K562 (cell line): Measurements from ENCODE around the gene DZIP1. TPM values are rescaled to one million over a fixed set of nuclear protein-coding genes. Genes with fewer than 3 reads are reported as not detected.

Experiments used
- ATF7 ChIP-seq: fragments of 450-650 bp; IDR thresholded peaks from 2 replicates; pipeline ENCODE4 v1.7.1; 2014; ENCODE audit warnings: mild to moderate bottlenecking, moderate library complexity
- CREB3L1 ChIP-seq: fragments of 450-650 bp; IDR thresholded peaks from 2 replicates; pipeline ENCODE4 v1.6.1; 2014; ENCODE audit warnings: low read depth, mild to moderate bottlenecking, moderate library complexity, borderline replicate concordance
- E2F8 ChIP-seq: fragments of 450-650 bp; IDR thresholded peaks from 2 replicates; pipeline ENCODE4 v1.7.1; 2018; ENCODE audit warnings: mild to moderate bottlenecking, low read depth; ENCODE audit not compliant: partially characterized antibody
- FUS ChIP-seq: fragments of 200-400 bp; formaldehyde crosslinking; optimal IDR thresholded peaks from 2 replicates; pipeline ENCODE3; 2017; ENCODE audit warnings: low read depth, low read length
- HES1 ChIP-seq: fragments of 450-650 bp; IDR thresholded peaks from 2 replicates; pipeline ENCODE4 v1.6.1; 2016; ENCODE audit warnings: low read depth, mild to moderate bottlenecking, moderate library complexity
- HMGN3 ChIP-seq: IDR thresholded peaks from 2 replicates; pipeline ENCODE4 v1.6.1; 2011; ENCODE audit warnings: borderline replicate concordance, low read depth, mild to moderate bottlenecking, mixed read lengths, low read length; ENCODE audit not compliant: insufficient read length; ENCODE audit errors: extremely low read depth
- HSF4 ChIP-seq: fragments of 250-450 bp; sonication (Bioruptor Pico); IDR thresholded peaks from 2 replicates; pipeline ENCODE4 v2.1.2; 2022; ENCODE audit warnings: mild to moderate bottlenecking, moderate library complexity, borderline replicate concordance
- IFI16 ChIP-seq: fragments of 250-450 bp; sonication (Bioruptor Pico); IDR thresholded peaks from 2 replicates; pipeline ENCODE4 v2.1.2; 2022; ENCODE audit warnings: mild to moderate bottlenecking, inconsistent platforms
- PCBP1 ChIP-seq: fragments of 200-400 bp; formaldehyde crosslinking; IDR thresholded peaks from 2 replicates; pipeline ENCODE4 v1.6.1; 2018; ENCODE audit warnings: mild to moderate bottlenecking, low read depth, low read length; ENCODE audit not compliant: poor library complexity, severe bottlenecking
- PKNOX1 ChIP-seq: fragments of 450-650 bp; IDR thresholded peaks from 2 replicates; pipeline ENCODE4 v1.6.1; 2016
- POLR2H ChIP-seq: IDR thresholded peaks from 2 replicates; pipeline ENCODE4 v1.6.1; 2016; ENCODE audit warnings: missing genetic modification characterization, low read depth, mild to moderate bottlenecking, control low read depth, missing compliant biosample characterization, moderate library complexity
- PRPF4 ChIP-seq: fragments of 200-400 bp; formaldehyde crosslinking; IDR thresholded peaks from one replicate; pipeline ENCODE4 v1.6.1; 2017; ENCODE audit warnings: low read length, low read depth, mild to moderate bottlenecking; ENCODE audit not compliant: insufficient read depth, poor library complexity, severe bottlenecking
- PTBP1 ChIP-seq: fragments of 200-400 bp; formaldehyde crosslinking; IDR thresholded peaks from 2 replicates; pipeline ENCODE4 v1.6.1; 2017; ENCODE audit warnings: low read depth, low read length
- RBM25 ChIP-seq: fragments of 200-400 bp; formaldehyde crosslinking; IDR thresholded peaks from 2 replicates; pipeline ENCODE4 v1.6.1; 2018; ENCODE audit warnings: low read length, low read depth, moderate library complexity; ENCODE audit not compliant: severe bottlenecking
- SOX6 ChIP-seq: fragments of 450-650 bp; IDR thresholded peaks from 2 replicates; pipeline ENCODE4 v1.6.1; 2014; ENCODE audit warnings: mild to moderate bottlenecking
- THRAP3 ChIP-seq: fragments of 450-650 bp; IDR thresholded peaks from 2 replicates; pipeline ENCODE4 v1.6.1; 2016; ENCODE audit warnings: mild to moderate bottlenecking, inconsistent platforms, borderline replicate concordance
- ZFP91 ChIP-seq: sonication (generic); formaldehyde crosslinking; IDR thresholded peaks from 2 replicates; pipeline ENCODE4 v1.8.0; 2022; ENCODE audit warnings: mild to moderate bottlenecking, missing genetic modification reagents
- polyA plus RNA-seq, 8 experiments: library from polyadenylated mRNA; depleted of rRNA in 4 of 8; stranded (reverse) in 5 of 8; unstranded in 3 of 8; fragments of >200 nt; fragmentation: Nextera tagmentation in 2 of 8; fragmentation: Illumina TruSeq in 1 of 8; extraction: Ambion mirVana in 2 of 8; extraction: Trizol in 1 of 8; gene quantifications; 2 replicates each; pipeline versions ENCODE4 v1.2.1 to v1.2.3, GENCODE V29; 2011 to 2014; ENCODE audit warnings: inconsistent platforms in 1 of 8, missing spikeins in 1 of 8
- total RNA-seq, 7 experiments: library from RNA; depleted of rRNA in 6 of 7; stranded (reverse); fragments of >200 nt in 6 of 7; fragmentation: Illumina TruSeq in 2 of 7; extraction: Trizol in 2 of 7; gene quantifications; 2 replicates each; pipeline versions ENCODE4 v1.2.1 to v1.2.3, GENCODE V29; 2011 to 2021; ENCODE audit warnings: low replicate concordance in 1 of 7
- TF ChIP-seq, protein P1 (sequence below): sonication (generic); formaldehyde crosslinking; IDR thresholded peaks from 2 replicates; pipeline ENCODE4 v1.8.0; 2022; ENCODE audit warnings: mild to moderate bottlenecking, missing genetic modification reagents

The DZIP1 gene
- total and polyA plus RNA-seq, 9 of the 15 experiments (the other 6 are each of a cell fraction or from before 2014, with no cell fraction given), result 0.07 TPM; not detected in 8

DNA sequence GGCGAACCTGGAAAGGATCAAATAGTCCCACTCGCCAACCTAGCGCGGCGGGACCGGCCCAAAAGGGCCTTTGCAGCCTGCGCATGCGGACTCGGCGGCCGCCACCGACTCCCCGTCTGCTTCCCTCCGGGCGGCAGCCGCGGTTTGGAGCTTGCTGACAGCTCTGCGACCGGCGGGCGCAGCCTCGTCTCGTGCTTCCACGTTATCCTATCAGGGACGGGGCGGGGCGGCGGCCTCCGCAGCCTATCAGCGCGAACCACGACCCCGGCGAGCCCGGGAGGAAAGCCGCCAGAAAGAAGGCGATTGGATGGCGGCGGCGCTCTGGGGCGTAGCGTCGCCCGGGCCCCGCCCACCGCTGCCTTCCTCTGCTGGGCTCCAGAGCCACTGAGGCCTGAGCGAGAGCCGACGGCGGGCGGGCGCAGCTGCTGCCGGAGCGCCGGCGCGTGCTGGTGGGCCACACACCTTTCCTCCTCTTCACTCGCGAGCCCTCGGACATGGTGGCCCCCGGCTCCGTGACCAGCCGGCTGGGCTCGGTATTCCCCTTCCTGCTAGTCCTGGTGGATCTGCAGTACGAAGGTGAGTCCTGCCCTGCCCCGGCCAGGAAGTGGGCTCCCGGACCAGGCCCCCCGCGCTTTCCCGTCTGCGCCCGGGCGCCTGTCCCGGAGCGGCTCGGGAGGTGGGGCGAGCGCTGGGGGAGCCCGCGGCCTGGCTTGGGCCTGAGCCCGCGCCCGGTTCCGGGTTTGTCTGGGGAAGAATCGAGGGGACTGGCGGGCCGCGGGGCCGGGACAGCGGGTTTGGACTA lies 32.5 kb upstream of the DZIP1 start, which contains the start of gene DNAJC3 (continued):
- no peak for TF ChIP-seq E2F8
- no peak for TF ChIP-seq ZFP91
- TF ChIP-seq CREB3L1, result peak; percentile 70; the same call in 1 of the 2 replicates
- no peak for TF ChIP-seq FUS
- no peak for TF ChIP-seq THRAP3
- TF ChIP-seq POLR2H, result peak; percentile 79
- TF ChIP-seq, protein P1, sequence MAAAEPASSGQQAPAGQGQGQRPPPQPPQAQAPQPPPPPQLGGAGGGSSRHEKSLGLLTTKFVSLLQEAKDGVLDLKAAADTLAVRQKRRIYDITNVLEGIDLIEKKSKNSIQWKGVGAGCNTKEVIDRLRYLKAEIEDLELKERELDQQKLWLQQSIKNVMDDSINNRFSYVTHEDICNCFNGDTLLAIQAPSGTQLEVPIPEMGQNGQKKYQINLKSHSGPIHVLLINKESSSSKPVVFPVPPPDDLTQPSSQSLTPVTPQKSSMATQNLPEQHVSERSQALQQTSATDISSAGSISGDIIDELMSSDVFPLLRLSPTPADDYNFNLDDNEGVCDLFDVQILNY (CRISPR knock-in tag), result no peak
- peak; percentile 68 for TF ChIP-seq PKNOX1
- TF ChIP-seq SOX6, result peak; percentile 52; the same call in 1 of the 2 replicates
- peak; percentile 17 for TF ChIP-seq PRPF4
- peak; percentile 44; the same call in 1 of the 2 replicates for TF ChIP-seq ATF7
- TF ChIP-seq HES1, result peak; percentile 42; the same call in 1 of the 2 replicates
- TF ChIP-seq PTBP1, result no peak
- TF ChIP-seq HSF4, result no peak
- TF ChIP-seq PCBP1, result peak; percentile 39
- TF ChIP-seq IFI16 (CRISPR knock-in tag), result no peak
- TF ChIP-seq RBM25, result peak; percentile 94
- peak; percentile 31 for TF ChIP-seq HMGN3
